HFF-Myc (cell line): ENCODE measurements around the gene CMIP.
A peak's percentile ranks its signal among the peaks of the same experiment; 100 is the strongest.

Experiments used
- DNase-seq: peaks from one replicate; pipeline ENCODE4 v3.0.0-alpha.2; 2011; ENCODE audit warnings: low read depth; ENCODE audit errors: extremely low read depth
- H3K4me3 ChIP-seq: replicated peaks from 2 replicates; pipeline ENCODE4 v1.5.1; 2011; ENCODE audit warnings: low read depth, mild to moderate bottlenecking, control low read depth, low read length
- TF ChIP-seq, protein P1 (sequence below): IDR thresholded peaks from 2 replicates; pipeline ENCODE4 v1.5.1; 2012; ENCODE audit warnings: mild to moderate bottlenecking, low read depth, low read length, control low read depth; ENCODE audit errors: missing control alignments

The CMIP gene

DNA sequence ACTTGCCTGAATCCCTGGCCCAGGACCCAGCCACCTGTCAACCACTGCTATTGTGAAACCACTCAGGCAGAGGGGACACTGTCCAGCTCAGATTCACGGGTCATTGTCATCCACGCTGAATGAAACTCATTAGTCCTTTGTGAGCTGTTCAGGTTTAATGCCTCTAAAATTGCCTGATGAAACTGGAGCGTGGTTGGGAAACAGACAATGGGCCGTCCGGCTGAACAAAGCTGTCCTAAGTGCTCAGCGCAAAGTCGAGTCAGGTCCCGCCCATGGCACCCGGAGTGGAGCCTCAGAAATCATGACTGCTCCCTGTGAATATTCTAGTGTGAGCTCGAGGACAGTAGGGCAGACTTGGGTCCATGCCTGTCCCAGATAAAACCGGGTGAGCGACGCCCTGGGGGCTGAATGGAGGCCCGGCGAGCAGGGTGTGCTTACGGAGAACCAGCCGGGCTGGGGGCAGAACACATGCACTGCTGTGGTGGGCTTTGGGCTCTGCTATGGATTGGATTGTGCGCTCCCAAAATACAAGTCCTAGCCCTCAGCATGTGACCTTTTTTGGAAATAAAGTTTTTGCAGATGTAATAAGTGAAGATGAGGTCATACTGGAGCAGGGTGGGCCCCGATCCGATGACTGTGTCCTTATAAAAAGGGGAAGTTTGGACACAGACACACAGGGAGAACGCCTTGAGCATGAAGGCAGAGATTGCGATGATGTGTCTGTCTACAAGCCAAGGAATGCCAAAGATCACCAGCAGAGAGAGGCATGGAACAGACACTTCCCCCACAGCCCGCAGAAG, 12.9 kb upstream of the CMIP start:
- H3K4me3 ChIP-seq: no peak overlapping the region
- TF ChIP-seq, protein P1, sequence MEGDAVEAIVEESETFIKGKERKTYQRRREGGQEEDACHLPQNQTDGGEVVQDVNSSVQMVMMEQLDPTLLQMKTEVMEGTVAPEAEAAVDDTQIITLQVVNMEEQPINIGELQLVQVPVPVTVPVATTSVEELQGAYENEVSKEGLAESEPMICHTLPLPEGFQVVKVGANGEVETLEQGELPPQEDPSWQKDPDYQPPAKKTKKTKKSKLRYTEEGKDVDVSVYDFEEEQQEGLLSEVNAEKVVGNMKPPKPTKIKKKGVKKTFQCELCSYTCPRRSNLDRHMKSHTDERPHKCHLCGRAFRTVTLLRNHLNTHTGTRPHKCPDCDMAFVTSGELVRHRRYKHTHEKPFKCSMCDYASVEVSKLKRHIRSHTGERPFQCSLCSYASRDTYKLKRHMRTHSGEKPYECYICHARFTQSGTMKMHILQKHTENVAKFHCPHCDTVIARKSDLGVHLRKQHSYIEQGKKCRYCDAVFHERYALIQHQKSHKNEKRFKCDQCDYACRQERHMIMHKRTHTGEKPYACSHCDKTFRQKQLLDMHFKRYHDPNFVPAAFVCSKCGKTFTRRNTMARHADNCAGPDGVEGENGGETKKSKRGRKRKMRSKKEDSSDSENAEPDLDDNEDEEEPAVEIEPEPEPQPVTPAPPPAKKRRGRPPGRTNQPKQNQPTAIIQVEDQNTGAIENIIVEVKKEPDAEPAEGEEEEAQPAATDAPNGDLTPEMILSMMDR: no peak
- peak; percentile 41 for DNase-seq

DNA sequence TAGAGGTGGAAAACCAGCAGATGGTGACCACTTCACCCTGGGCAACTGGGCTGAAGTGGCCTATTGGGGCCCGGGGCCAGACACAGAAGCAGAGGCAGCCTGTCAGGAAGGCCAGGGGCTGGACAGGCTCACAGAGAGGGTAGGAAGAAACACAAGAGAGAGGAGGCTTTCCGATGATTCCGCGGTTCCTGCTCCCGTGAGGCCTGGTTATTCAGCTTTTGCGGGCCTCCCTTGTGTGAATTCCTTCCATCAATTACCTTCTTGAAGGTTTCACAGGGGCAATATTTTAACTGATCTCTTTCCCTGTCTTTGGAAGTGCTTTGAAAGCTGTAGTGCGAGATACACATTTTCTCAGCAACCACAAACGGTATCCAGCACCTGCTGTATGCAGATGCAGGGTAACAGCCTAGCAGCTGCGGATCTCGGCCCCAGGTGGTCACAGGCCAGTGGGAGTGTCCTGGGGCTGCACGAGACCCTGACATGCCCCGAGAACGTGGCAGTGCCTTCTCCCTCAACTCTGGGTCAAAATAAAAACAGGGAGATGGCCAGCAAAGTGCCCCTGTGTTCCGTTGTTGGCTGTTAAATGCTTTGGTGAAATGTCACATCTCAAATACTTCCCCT, 11.6 kb upstream of the CMIP start:
- no peak for DNase-seq

DNA sequence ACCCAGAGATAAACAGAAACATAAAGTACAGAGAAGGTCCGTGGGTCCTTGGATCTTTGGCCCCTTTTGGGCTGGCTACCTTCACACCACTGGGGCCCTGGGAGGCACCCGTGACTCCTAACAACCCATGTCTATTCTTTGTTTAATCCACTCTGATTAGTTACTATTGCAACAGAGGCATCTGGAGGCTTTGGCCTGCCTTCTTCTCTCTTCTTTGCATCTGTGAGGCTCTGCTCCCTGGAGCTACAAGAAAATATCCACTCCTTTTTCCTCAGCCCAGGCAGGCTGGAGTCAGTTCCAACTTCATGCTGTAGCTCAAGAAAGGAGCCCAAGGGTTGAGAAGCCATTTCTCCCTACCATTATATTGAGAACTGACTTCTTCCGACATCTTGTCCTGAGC, 9.5 kb upstream of the CMIP start:
- no peak for DNase-seq
- TF ChIP-seq, protein P1: no peak
- H3K4me3 ChIP-seq: no peak overlapping the region

More for the DNA sequence above, 11.6 kb upstream of the CMIP start:
- TF ChIP-seq, protein P1: no peak
- H3K4me3 ChIP-seq: no peak overlapping the region

DNA sequence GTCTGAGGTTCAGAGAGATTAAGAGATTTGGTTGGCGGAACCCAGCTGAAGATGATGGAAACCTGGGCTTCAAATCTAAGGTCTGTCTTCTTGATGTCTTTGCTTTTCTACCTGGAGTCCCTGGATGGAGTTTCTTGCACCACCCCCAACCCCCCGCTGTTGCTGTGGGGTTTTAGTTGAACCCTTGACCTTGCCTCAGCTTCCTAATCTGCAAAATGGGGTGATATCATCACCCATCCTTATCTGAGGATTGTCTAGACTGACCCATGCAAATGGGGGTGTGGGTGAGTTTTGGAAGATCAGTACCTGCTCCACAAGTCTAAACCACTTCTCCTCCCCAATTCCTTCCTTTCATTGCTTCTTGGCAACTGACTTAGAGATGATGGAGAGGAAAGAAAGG, 9.0 kb upstream of the CMIP start:
- DNase-seq: no peak
- H3K4me3 ChIP-seq: no peak overlapping the region

DNA sequence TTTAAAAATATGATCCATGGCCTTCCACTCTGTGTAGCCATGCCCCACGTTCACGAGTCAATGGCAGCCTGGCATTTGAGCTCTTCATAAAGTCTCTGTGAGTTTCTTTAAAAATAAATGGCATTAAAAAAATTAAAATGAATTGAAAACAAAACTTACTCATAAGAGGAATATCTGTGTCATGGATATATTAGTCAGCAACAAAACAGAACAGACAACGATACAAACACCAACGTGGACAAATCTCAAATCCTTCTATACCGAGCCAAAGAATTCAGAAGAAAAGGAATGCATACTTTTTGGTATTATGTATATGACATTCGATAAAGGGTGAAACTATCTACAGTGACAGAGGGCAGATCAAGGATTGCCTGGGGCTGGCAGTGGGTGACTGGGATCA, 8.2 kb upstream of the CMIP start:
- no peak overlapping the region for H3K4me3 ChIP-seq
- no peak for DNase-seq
- TF ChIP-seq, protein P1: no peak

More for the DNA sequence above, 9.0 kb upstream of the CMIP start:
- TF ChIP-seq, protein P1: no peak

DNA sequence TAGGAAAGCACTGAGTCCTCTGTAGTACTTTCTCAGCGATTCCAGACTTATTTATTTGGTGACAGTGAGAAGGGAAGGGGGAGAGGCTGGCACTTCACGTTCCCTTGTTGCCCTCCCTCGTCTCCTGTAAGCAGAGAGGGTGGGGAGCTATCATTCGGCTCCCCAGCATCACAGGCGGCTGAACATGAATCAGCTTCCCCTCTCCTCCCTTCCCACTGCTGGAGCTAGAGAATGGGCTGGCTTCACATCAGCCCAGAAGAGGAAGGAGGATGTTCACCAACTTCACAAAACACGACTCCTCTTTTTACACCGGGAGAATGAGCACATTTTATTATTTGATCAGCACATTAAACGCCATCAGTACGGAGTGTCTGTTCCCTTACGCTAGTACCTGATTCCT, 6.7 kb upstream of the CMIP start:
- no peak for DNase-seq
- TF ChIP-seq, protein P1: no peak
- no peak overlapping the region for H3K4me3 ChIP-seq
